ENCODE results near the gene SARDH. TPM values are rescaled to one million over a fixed set of nuclear protein-coding genes. Genes with fewer than 3 reads are reported as not detected.
A peak's percentile ranks its signal among the peaks of the same experiment; 100 is the strongest.

SARDH gene
- total RNA-seq, 4 donors from 2014 or later, result 0.47 to 5.0 (median 0.95) TPM

DNA sequence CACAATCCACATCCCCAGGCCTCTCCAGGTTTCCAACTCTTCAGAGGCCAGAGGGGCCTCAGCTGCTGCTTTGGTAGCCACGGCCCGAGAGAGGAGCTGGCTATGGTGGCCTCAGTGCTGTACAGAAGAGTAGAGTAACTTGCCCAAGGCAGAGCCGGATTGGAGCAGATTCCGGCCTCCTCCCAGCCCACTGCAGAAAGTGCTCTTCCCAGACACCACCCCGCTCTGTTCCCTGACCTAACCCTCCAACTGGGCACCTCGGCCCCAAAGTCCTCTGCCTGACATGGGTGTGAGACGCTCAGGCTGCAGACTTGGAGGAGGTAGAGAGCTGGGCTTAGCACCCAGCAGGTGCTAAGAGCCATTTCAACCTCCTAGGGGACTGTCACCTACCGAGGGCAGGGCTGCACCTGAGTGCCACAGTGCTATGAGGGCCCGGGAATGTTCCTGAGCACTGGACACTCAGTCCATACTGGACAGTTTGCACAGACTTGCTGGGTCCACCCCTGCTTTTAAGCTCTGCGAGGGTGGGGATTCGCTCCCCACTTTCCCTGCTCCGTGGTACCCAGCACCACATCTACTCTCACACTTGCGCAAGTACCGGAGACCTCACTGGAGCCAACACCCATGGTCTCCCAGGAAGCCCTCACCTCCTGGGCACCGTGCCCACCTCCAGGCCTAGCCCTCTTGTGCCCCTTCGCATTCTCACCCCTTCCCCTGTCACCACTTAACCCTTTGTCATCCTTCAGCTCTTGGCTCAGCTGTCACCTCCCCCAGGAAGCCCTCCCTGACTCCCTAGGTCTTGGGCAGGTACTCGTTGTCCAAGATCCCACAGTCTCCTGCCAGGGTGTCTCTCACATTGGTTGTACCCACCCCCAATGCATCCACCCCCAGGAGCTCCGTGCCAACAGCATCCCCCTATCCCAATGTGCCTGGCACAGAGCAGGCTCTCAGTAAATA lies 52.2 kb downstream of the SARDH start:
- no peak for DNase-seq
- peaks cover 0 to 18% (median 6%) of the 10 kb centered on the region in 4 donors for H3K4me1 ChIP-seq

DNA sequence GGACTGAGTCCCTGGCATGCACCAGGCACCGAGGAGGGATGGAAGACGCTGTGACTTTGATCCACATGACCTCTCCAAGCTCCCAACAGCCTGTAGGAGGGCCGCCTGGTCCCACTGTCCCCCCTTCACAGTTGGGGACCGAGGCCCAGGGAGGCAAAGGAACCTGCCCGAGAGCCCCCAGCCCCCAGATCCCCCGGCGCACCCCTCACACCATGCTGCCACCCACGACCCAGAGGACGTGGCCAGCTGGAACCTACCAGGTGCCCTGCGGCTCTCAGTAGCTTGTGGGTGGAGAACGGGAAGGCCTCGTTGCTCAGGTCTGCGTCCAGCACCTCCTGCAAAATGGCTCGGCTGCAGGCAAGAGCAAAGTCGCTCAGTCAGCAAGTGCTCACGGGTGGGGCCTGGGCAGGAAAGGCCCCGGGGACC lies 53.2 kb downstream of the SARDH start:
- Histone ChIP-seq H3K36me3 (no peaks in the 10 kb centered on the region), H3K4me3 (no peak overlapping the region), H3K4me1 (peaks cover 0 to 18% (median 6%) of the 10 kb centered on the region in 4 donors), H3K9me3 (no peaks in the 10 kb centered on the region), H3K27me3 (no peaks in the 10 kb centered on the region), H3K27ac (peak overlapping the region in 2 of 4 donors; percentile 69 to 73)
- TF ChIP-seq, protein P1, sequence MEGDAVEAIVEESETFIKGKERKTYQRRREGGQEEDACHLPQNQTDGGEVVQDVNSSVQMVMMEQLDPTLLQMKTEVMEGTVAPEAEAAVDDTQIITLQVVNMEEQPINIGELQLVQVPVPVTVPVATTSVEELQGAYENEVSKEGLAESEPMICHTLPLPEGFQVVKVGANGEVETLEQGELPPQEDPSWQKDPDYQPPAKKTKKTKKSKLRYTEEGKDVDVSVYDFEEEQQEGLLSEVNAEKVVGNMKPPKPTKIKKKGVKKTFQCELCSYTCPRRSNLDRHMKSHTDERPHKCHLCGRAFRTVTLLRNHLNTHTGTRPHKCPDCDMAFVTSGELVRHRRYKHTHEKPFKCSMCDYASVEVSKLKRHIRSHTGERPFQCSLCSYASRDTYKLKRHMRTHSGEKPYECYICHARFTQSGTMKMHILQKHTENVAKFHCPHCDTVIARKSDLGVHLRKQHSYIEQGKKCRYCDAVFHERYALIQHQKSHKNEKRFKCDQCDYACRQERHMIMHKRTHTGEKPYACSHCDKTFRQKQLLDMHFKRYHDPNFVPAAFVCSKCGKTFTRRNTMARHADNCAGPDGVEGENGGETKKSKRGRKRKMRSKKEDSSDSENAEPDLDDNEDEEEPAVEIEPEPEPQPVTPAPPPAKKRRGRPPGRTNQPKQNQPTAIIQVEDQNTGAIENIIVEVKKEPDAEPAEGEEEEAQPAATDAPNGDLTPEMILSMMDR (IDR thresholded peaks at IDR 0.05), result no peak
- no peak for TF ChIP-seq POLR2A (IDR thresholded peaks at IDR 0.05)
- no peak for DNase-seq

More for the DNA sequence above, 52.2 kb downstream of the SARDH start:
- H3K27me3 ChIP-seq, result no peaks in the 10 kb centered on the region
- H3K36me3 ChIP-seq, result no peaks in the 10 kb centered on the region
- no peak overlapping the region for H3K4me3 ChIP-seq
- peak overlapping the region in 1 of 4 donors; percentile 73 for H3K27ac ChIP-seq
- no peaks in the 10 kb centered on the region for H3K9me3 ChIP-seq
- TF ChIP-seq POLR2A (IDR thresholded peaks at IDR 0.05), result no peak

DNA sequence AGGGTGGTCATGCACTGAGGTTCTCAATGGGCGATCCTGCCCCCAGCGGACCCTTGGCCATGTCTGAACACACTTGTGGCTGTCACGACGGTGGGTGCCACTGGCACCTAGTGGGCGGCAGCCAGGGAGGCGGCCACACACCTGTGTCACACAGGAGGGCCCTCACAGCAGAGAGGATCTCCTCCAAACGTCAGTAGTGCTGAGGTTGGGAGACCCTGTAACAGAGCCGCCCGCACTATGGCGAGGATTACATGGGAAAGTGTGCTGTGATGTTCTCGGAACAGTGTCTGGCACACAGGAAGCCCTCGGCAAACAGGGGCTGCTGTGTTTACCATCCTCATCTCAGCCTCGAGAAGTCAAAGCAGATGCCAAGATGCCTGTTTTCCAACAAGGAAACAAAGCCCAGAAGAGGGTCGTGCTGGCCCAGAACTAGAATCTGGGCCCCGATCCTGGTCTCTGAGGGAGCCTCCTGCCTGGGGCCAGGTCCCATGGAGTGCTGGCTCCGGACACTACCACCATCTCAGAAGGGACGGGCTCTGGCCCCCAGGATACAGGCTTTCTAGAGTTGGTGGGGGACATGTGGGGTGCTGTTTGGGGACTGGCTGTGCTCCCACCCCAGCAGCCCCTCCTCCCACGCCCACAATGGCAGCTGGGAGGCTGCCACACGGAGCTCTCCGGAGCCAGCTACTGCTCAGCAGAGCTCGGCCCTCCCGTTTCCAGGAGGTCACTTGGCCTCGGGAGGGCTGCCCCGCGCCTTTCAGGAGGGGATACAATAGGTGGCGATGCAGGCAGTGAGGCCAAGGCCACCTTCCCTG lies 53.8 kb downstream of the SARDH start:
- H3K9me3 ChIP-seq, result no peaks in the 10 kb centered on the region
- TF ChIP-seq, protein P1 (IDR thresholded peaks at IDR 0.05), result no peak
- no peak for TF ChIP-seq POLR2A (IDR thresholded peaks at IDR 0.05)
- DNase-seq, result peak in 1 of 3 donors; percentile 33

DNA sequence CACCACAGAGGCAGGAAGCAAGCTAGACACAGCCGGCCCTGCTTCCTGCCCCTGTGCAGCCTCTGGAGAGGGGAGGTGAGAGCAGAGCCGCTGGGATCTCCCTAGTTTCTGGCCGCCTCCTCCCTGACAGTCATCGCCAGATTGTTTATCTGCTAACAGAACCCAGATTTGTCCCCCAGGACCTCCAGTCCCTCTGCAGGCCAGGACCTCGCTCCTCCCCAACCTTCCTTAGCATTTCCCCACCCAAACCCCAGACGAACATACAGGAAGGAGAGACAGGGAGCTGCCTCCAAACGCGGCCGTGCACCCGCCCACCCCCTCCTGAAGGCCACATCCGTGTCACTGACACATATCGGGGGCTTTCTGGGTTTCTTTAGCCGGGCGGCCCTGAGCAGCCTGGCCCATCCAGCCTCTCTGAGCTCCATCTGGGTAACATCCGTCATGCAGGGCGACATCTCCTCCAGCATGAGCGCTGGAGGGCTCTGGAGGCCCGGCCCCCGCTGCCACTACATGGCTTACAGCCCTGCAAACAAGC lies 54.5 kb downstream of the SARDH start:
- TF ChIP-seq POLR2A (IDR thresholded peaks at IDR 0.05), result no peak
- TF ChIP-seq, protein P1 (IDR thresholded peaks at IDR 0.05), result no peak
- peak in 2 of 3 donors; percentile 49 to 69 for DNase-seq
- H3K27ac ChIP-seq, result peak overlapping the region; percentile 69 to 74 (median 72)
- no peaks in the 10 kb centered on the region for H3K36me3 ChIP-seq
- H3K4me3 ChIP-seq, result no peak overlapping the region
- H3K9me3 ChIP-seq, result no peaks in the 10 kb centered on the region
- H3K27me3 ChIP-seq, result no peaks in the 10 kb centered on the region
- peaks cover 0 to 18% (median 6%) of the 10 kb centered on the region in 4 donors for H3K4me1 ChIP-seq

More for the DNA sequence above, 53.8 kb downstream of the SARDH start:
- Histone ChIP-seq H3K27ac (peak overlapping the region; percentile 69 to 74 (median 72)), H3K36me3 (no peaks in the 10 kb centered on the region), H3K4me1 (peaks cover 0 to 18% (median 6%) of the 10 kb centered on the region in 4 donors), H3K27me3 (no peaks in the 10 kb centered on the region), H3K4me3 (no peak overlapping the region)

DNA sequence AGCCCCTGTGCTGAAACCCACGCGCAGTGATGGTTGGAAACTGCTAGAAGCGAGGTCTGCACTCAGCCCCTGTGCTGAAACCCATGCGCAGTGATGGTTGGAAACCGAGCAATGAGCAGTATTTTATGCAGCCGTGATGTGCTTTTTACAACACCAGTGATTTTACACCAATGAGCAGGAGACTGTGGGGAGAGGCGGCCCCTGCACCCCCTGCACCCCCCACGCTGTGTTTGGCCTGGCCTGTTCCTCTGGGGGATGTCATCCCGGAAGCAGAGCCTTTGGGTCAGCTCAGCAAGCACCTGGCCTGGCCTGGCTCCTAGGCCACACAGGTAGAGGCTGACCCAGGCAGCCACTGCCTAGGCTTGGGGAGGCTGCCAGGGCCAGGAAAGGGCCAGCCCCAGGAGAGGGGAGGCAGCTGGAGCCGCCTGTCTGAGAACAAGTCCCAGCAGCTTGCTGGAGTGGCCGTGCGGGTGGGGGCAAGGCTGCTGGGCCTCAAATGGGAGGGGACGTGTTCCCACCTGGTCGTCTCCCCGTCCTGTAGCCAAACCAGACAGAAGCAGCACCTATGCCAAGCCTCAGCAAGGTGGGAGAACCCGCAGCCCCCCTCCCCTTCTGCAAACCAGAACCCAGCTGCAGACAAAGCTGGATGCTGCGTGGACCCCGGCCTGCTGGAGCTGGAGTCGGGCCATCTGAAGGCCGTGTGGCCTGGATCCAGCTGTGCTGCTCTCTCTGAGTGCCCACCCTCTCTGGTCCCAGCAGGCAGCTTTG lies 55.1 kb downstream of the SARDH start:
- no peaks in the 10 kb centered on the region for H3K36me3 ChIP-seq
- H3K4me3 ChIP-seq, result no peak overlapping the region
- H3K9me3 ChIP-seq, result no peaks in the 10 kb centered on the region
- no peaks in the 10 kb centered on the region for H3K27me3 ChIP-seq
- H3K4me1 ChIP-seq, result peaks cover 0 to 18% (median 6%) of the 10 kb centered on the region in 4 donors
- no peak for TF ChIP-seq POLR2A (IDR thresholded peaks at IDR 0.05)
- TF ChIP-seq, protein P1 (IDR thresholded peaks at IDR 0.05), result no peak
- peak overlapping the region; percentile 69 to 74 (median 72) for H3K27ac ChIP-seq
- DNase-seq, result no peak
